Brain microvascular endothelial cell (primary cell): ENCODE measurements around the gene CERT1.

Experiments
- DNase-seq: peaks from one replicate; pipeline ENCODE4 v3.0.0-alpha.2; 2020
- H3K27ac ChIP-seq: fragments of 250-450 bp; sonication (Bioruptor Pico); 2 replicates; pipeline ENCODE4 v1.5.1; 2020; ENCODE audit warnings: mild to moderate bottlenecking, moderate library complexity
- H3K27me3 ChIP-seq: fragments of 250-450 bp; sonication (Bioruptor Pico); replicated peaks from 2 replicates; pipeline ENCODE4 v1.5.1; 2020; ENCODE audit warnings: mild to moderate bottlenecking
- H3K36me3 ChIP-seq: fragments of 250-450 bp; sonication (Bioruptor Pico); replicated peaks from 2 replicates; pipeline ENCODE4 v1.5.1; 2020; ENCODE audit warnings: mild to moderate bottlenecking
- H3K4me3 ChIP-seq: 2 replicates; pipeline ENCODE4 v1.5.1; 2011; ENCODE audit warnings: low read depth, mild to moderate bottlenecking, control low read depth, low read length, moderate library complexity
- CTCF ChIP-seq: IDR thresholded peaks from 2 replicates; pipeline ENCODE4 v1.5.1; 2011; ENCODE audit warnings: low read depth, mild to moderate bottlenecking, moderate library complexity, low read length, control low read depth, inconsistent platforms; ENCODE audit errors: missing control alignments
- in situ Hi-C: cut with HindIII; loops from 2 replicates; pipeline ENCODE4 v1.10.0; 2017; ENCODE audit warnings: low sequenced_read_pairs, low pct_ligation_motif_present

The CERT1 gene

GRCh38 chr5:75356719-75357118, 154.7 kb downstream of the CERT1 start:
- H3K27ac ChIP-seq: no peak overlapping the region
- H3K4me3 ChIP-seq: no peak overlapping the region
- peaks cover 73% of the 10 kb centered on the region for H3K36me3 ChIP-seq
- no peak for DNase-seq
- in situ Hi-C loops: no loop called here
- no peak for TF ChIP-seq CTCF
- H3K27me3 ChIP-seq: no peaks in the 10 kb centered on the region

GRCh38 chr5:75355236-75355635, 156.2 kb downstream of the CERT1 start:
- TF ChIP-seq CTCF: no peak
- Histone ChIP-seq H3K4me3 (no peak overlapping the region), H3K27me3 (no peaks in the 10 kb centered on the region), H3K36me3 (peaks cover 81% of the 10 kb centered on the region), H3K27ac (no peak overlapping the region)
- DNase-seq: no peak
- in situ Hi-C loops: no loop called here

- peaks cover 64% of the 10 kb centered on the region for H3K36me3 ChIP-seq
- in situ Hi-C loops: no loop called here
- H3K27me3 ChIP-seq: no peaks in the 10 kb centered on the region
These were observed 160.1 kb downstream of the CERT1 start for GRCh38 chr5:75351139-75351926.

GRCh38 chr5:75349663-75350062, 161.8 kb downstream of the CERT1 start:
- in situ Hi-C loops: no loop called here
- peaks cover 61% of the 10 kb centered on the region for H3K36me3 ChIP-seq
- H3K4me3 ChIP-seq: no peak overlapping the region
- DNase-seq: no peak
- no peaks in the 10 kb centered on the region for H3K27me3 ChIP-seq
- TF ChIP-seq CTCF: no peak
- H3K27ac ChIP-seq: no peak overlapping the region

More at GRCh38 chr5:75351139-75351926, 160.1 kb downstream of the CERT1 start:
- TF ChIP-seq CTCF: no peak
- no peak overlapping the region for H3K27ac ChIP-seq
- H3K4me3 ChIP-seq: no peak overlapping the region
- no peak for DNase-seq

- DNase-seq: peak; percentile 75
These were observed 163.2 kb downstream of the CERT1 start for GRCh38 chr5:75348241-75348640.

More at GRCh38 chr5:75348241-75348640, 163.2 kb downstream of the CERT1 start:
- TF ChIP-seq CTCF: no peak
- no peaks in the 10 kb centered on the region for H3K27me3 ChIP-seq
- peak overlapping the region; percentile 74 for H3K27ac ChIP-seq
- in situ Hi-C loops: no loop called here
- no peak overlapping the region for H3K4me3 ChIP-seq
- peaks cover 61% of the 10 kb centered on the region for H3K36me3 ChIP-seq
